SJSA1 (cell line): ENCODE data around the gene EFHC1. TPM values are rescaled to one million over a fixed set of nuclear protein-coding genes. Genes with fewer than 3 reads are reported as not detected.
A peak's percentile ranks its signal among the peaks of the same experiment; 100 is the strongest.

Experiments used
- DNase-seq, 2 experiments: peaks; one replicate each; pipeline ENCODE4 v3.0.0-alpha.2; 2015 to 2020; ENCODE audit warnings: low spot score in 2 of 2, low read depth in 1 of 2
- H3K27ac ChIP-seq: fragments of 250-450 bp; sonication (Bioruptor Pico); 2 replicates; pipeline ENCODE4 v1.5.1; 2020; ENCODE audit warnings: mild to moderate bottlenecking, moderate library complexity
- H3K27me3 ChIP-seq: fragments of 250-450 bp; sonication (Bioruptor Pico); replicated peaks from 2 replicates; pipeline ENCODE4 v1.5.1; 2020; ENCODE audit warnings: mild to moderate bottlenecking, moderate library complexity
- H3K36me3 ChIP-seq: fragments of 250-450 bp; sonication (Bioruptor Pico); 2 replicates; pipeline ENCODE4 v1.5.1; 2020; ENCODE audit warnings: mild to moderate bottlenecking
- H3K4me1 ChIP-seq: fragments of 250-450 bp; sonication (Bioruptor Pico); replicated peaks from 2 replicates; pipeline ENCODE4 v1.6.1; 2021; ENCODE audit warnings: mild to moderate bottlenecking
- H3K4me3 ChIP-seq: fragments of 250-450 bp; sonication (Bioruptor Pico); 2 replicates; pipeline ENCODE4 v1.5.1; 2020; ENCODE audit warnings: mild to moderate bottlenecking
- H3K9me3 ChIP-seq: fragments of 250-450 bp; sonication (Bioruptor Pico); replicated peaks from 2 replicates; pipeline ENCODE4 v1.5.1; 2020; ENCODE audit warnings: mild to moderate bottlenecking
- total RNA-seq: library from RNA; depleted of rRNA; stranded (reverse); fragments of >200 nt; shearing (Covaris generic); gene quantifications from 2 replicates; pipeline ENCODE4 v1.2.3, GENCODE V29; 2014

Gene EFHC1
- total RNA-seq, 1 experiment from 2014 or later = 15.8 TPM

GRCh38 chr6:52389626-52390360, 30.3 kb upstream of the EFHC1 start:
- Histone ChIP-seq H3K4me3 (no peak overlapping the region), H3K4me1 (peaks cover 26% of the 10 kb centered on the region), H3K36me3 (no peaks in the 10 kb centered on the region), H3K27me3 (no peaks in the 10 kb centered on the region), H3K27ac (0 out of 2 replicates have a peak overlapping the region, but pooled peaks have one; percentile 22), H3K9me3 (no peaks in the 10 kb centered on the region)
- no peak for DNase-seq

GRCh38 chr6:52390361-52390727, 29.8 kb upstream of the EFHC1 start:
- Histone ChIP-seq H3K27me3 (no peaks in the 10 kb centered on the region), H3K4me1 (peaks cover 26% of the 10 kb centered on the region), H3K36me3 (no peaks in the 10 kb centered on the region), H3K9me3 (no peaks in the 10 kb centered on the region), H3K27ac (0 out of 2 replicates have a peak overlapping the region, but pooled peaks have one; percentile 22), H3K4me3 (no peak overlapping the region)
- DNase-seq = peak in 1 of 2 experiments; percentile 60

DNA sequence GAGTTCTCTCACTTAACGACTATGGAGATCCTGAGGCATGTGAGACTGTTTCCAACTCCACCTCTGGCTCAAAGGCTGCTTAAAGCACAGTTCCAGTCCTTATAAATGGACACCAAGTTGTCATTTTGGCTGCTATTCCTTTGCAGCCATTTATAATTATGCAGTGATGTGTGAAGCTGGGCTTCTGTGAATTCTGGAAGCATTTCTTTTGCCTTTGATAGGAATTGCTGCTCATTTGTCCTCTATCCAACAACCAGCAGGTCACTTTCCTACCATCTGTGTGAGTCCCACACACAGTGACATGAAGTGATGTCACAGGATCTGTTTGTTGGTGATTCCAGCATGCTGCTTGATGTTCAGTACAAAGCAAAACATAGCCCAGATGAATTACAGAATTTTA, 28.5 kb upstream of the EFHC1 start:
- Histone ChIP-seq H3K4me3 (no peak overlapping the region), H3K4me1 (peaks cover 28% of the 10 kb centered on the region), H3K27me3 (no peaks in the 10 kb centered on the region), H3K27ac (no peak overlapping the region), H3K36me3 (no peaks in the 10 kb centered on the region), H3K9me3 (no peaks in the 10 kb centered on the region)
- no peak for DNase-seq

DNA sequence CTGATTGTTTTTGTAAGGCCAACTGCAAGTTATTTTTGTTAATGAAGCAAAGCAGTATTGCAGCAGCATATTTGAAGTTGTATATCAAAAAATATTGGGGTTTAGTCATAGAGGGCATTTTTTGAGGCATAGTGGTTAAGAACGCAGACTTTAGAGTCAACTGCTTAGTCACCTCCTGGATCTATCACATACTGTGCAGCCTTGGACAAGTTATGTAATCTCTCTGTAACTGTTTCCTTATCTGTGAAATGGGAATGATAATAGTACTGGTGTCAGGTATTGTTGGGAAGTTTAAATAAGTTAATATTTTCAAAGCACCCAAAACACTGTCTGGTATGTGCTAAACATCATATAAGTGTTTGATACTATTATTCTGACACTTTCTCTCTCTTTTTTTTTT, 27.2 kb upstream of the EFHC1 start:
- no peak overlapping the region for H3K4me3 ChIP-seq
- H3K36me3 ChIP-seq = no peaks in the 10 kb centered on the region
- peaks cover 28% of the 10 kb centered on the region for H3K4me1 ChIP-seq
- H3K9me3 ChIP-seq = no peaks in the 10 kb centered on the region
- no peaks in the 10 kb centered on the region for H3K27me3 ChIP-seq
- no peak for DNase-seq
- no peak overlapping the region for H3K27ac ChIP-seq

GRCh38 chr6:52393780-52394179, 26.4 kb upstream of the EFHC1 start:
- Histone ChIP-seq H3K27me3 (no peaks in the 10 kb centered on the region), H3K4me3 (no peak overlapping the region), H3K9me3 (no peaks in the 10 kb centered on the region), H3K27ac (no peak overlapping the region), H3K4me1 (peaks cover 28% of the 10 kb centered on the region), H3K36me3 (no peaks in the 10 kb centered on the region)
- DNase-seq = no peak

GRCh38 chr6:52394251-52394666, 25.9 kb upstream of the EFHC1 start:
- Histone ChIP-seq H3K36me3 (no peaks in the 10 kb centered on the region), H3K4me1 (peaks cover 28% of the 10 kb centered on the region), H3K27me3 (no peaks in the 10 kb centered on the region), H3K4me3 (no peak overlapping the region), H3K27ac (no peak overlapping the region), H3K9me3 (no peaks in the 10 kb centered on the region)
- DNase-seq = no peak

GRCh38 chr6:52395969-52396368, 24.2 kb upstream of the EFHC1 start:
- Histone ChIP-seq H3K4me3 (no peak overlapping the region), H3K27me3 (no peaks in the 10 kb centered on the region), H3K9me3 (no peaks in the 10 kb centered on the region)

DNA sequence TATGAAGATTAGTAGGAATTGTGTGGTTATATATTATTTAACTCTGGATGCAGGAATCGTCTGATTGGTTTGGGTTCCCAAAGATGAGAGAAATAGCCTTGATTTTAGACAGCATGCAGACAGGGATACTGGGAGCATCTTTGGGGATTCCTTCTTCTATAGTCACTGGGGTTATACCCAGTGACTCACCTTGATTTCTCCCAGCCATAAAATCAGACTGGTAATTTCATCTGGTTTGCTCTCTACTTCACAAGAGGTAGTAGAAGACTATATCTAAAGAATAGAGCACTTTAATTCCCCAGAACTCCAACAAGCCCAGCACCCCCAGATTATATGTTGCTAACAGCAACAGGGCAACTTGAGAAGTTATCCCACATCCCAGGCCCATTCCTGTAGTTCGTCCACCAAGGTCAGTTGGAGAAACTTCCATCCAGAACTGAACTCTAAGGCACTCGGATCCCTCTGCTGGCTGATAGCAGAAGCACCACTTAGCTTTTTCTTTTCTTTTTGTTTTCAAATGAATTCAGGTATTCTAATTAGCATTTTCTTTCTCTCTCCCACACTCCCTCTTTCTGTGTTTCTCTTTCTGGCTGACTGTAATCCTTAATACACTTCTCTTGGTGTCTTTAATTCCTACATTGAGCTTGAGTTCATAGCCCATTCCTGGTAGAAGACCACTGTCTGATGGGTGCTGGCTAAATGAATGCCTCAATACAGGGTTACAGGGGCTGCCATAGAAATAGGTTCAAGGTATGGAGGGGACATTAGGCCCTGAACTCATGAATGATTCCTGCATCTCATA, 20.4 kb upstream of the EFHC1 start:
- peak; percentile 53 to 62 for DNase-seq
- H3K4me3 ChIP-seq = no peak overlapping the region
- H3K9me3 ChIP-seq = no peaks in the 10 kb centered on the region
- peaks cover 3% of the 10 kb centered on the region; the same call in 1 of the 2 replicates for H3K4me1 ChIP-seq
- no peaks in the 10 kb centered on the region for H3K27me3 ChIP-seq
- H3K36me3 ChIP-seq = no peaks in the 10 kb centered on the region
- H3K27ac ChIP-seq = no peak overlapping the region

More at GRCh38 chr6:52395969-52396368, 24.2 kb upstream of the EFHC1 start:
- Histone ChIP-seq H3K4me1 (peaks cover 11% of the 10 kb centered on the region), H3K27ac (no peak overlapping the region), H3K36me3 (no peaks in the 10 kb centered on the region)
- DNase-seq = no peak

- H3K4me3 ChIP-seq = no peak overlapping the region
- no peaks in the 10 kb centered on the region for H3K27me3 ChIP-seq
- DNase-seq = no peak
- H3K4me1 ChIP-seq = peaks cover 3% of the 10 kb centered on the region; the same call in 1 of the 2 replicates
- no peak overlapping the region for H3K27ac ChIP-seq
- H3K36me3 ChIP-seq = no peaks in the 10 kb centered on the region
- H3K9me3 ChIP-seq = no peaks in the 10 kb centered on the region
Observed at GRCh38 chr6:52400313-52401041, 19.7 kb upstream of the EFHC1 start.

DNA sequence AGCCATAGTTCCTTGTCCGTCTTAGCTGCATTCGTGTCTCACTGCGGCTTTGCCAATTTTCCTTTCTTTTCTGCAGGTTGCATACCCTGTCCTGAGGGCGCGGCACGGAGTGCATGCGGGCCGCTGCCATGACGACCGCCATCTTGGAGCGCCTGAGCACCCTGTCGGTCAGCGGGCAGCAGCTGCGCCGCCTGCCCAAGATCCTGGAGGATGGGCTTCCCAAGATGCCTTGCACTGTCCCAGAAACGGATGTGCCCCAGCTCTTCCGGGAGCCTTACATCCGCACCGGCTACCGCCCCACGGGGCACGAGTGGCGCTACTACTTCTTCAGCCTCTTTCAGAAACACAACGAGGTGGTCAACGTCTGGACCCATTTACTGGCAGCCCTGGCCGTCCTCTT, 17.1 kb upstream of the EFHC1 start:
- H3K4me3 ChIP-seq = no peak overlapping the region
- no peak overlapping the region for H3K27ac ChIP-seq
- H3K4me1 ChIP-seq = no peaks in the 10 kb centered on the region; the same call in 1 of the 2 replicates
- no peaks in the 10 kb centered on the region for H3K36me3 ChIP-seq
- no peaks in the 10 kb centered on the region for H3K9me3 ChIP-seq
- H3K27me3 ChIP-seq = no peaks in the 10 kb centered on the region
- DNase-seq = no peak

- Histone ChIP-seq H3K27ac (no peak overlapping the region), H3K9me3 (no peaks in the 10 kb centered on the region), H3K4me3 (no peak overlapping the region), H3K36me3 (no peaks in the 10 kb centered on the region), H3K4me1 (no peaks in the 10 kb centered on the region; the same call in 1 of the 2 replicates), H3K27me3 (no peaks in the 10 kb centered on the region)
- DNase-seq = no peak
Observed at GRCh38 chr6:52403627-52404026, 16.5 kb upstream of the EFHC1 start.

GRCh38 chr6:52405243-52405642, 14.9 kb upstream of the EFHC1 start:
- no peaks in the 10 kb centered on the region for H3K36me3 ChIP-seq
- H3K4me1 ChIP-seq = no peaks in the 10 kb centered on the region
- H3K9me3 ChIP-seq = no peaks in the 10 kb centered on the region
- no peaks in the 10 kb centered on the region for H3K27me3 ChIP-seq
- no peak overlapping the region for H3K4me3 ChIP-seq
- no peak for DNase-seq
- H3K27ac ChIP-seq = no peak overlapping the region

GRCh38 chr6:52407467-52407866, 12.7 kb upstream of the EFHC1 start:
- no peak overlapping the region for H3K4me3 ChIP-seq
- no peaks in the 10 kb centered on the region for H3K9me3 ChIP-seq
- H3K27ac ChIP-seq = no peak overlapping the region
- no peaks in the 10 kb centered on the region for H3K36me3 ChIP-seq
- no peaks in the 10 kb centered on the region for H3K4me1 ChIP-seq
- H3K27me3 ChIP-seq = no peaks in the 10 kb centered on the region
- peak in 1 of 2 experiments; percentile 47 for DNase-seq

DNA sequence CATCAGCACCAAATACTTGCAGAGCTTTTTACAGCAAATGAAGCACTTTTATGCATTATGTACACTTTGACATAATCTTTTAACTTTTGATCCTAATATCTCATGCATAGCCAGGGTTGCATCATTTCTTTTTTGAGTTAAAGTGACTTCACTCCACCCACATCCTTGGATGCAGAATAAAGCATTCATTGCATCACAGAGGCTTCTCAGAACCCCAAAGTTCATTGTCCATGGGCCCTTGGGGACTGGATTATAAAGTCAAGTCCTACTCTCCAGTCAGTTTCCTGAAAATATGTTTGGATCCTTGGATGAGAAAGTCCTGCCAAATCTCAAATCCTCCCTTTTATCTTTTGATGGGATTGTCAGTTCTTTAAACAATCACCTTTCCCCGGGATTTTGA, 10.6 kb upstream of the EFHC1 start:
- H3K4me1 ChIP-seq = no peaks in the 10 kb centered on the region
- no peak overlapping the region for H3K27ac ChIP-seq
- no peaks in the 10 kb centered on the region for H3K27me3 ChIP-seq
- H3K9me3 ChIP-seq = no peaks in the 10 kb centered on the region
- H3K36me3 ChIP-seq = no peaks in the 10 kb centered on the region
- H3K4me3 ChIP-seq = no peak overlapping the region
- no peak for DNase-seq
